BLaER1 (cell line): Measurements from ENCODE around the gene DMXL1.
"Not testable (repeated sequence)": the region's sequence is repeated elsewhere in the genome, so short reads cannot be mapped to it uniquely, and the experiment has no call there.

Source experiments
- H3K27ac ChIP-seq: shearing (Covaris generic); formaldehyde crosslinking; 2 replicates; pipeline ENCODE4 v1.8.1; 2022
- H3K27me3 ChIP-seq: shearing (Covaris generic); formaldehyde crosslinking; 2 replicates; pipeline ENCODE4 v1.8.1; 2022
- H3K36me3 ChIP-seq: shearing (Covaris generic); formaldehyde crosslinking; 2 replicates; pipeline ENCODE4 v1.8.1; 2022
- H3K4me1 ChIP-seq: shearing (Covaris generic); formaldehyde crosslinking; 2 replicates; pipeline ENCODE4 v1.8.1; 2022
- H3K4me2 ChIP-seq: shearing (Covaris generic); formaldehyde crosslinking; 2 replicates; pipeline ENCODE4 v1.8.1; 2022
- H3K4me3 ChIP-seq: shearing (Covaris generic); formaldehyde crosslinking; 2 replicates; pipeline ENCODE4 v1.8.1; 2022
- H3K9ac ChIP-seq: shearing (Covaris generic); formaldehyde crosslinking; 2 replicates; pipeline ENCODE4 v1.8.1; 2022
- H3K9me3 ChIP-seq: shearing (Covaris generic); formaldehyde crosslinking; 2 replicates; pipeline ENCODE4 v1.8.1; 2022
- H4K20me1 ChIP-seq: shearing (Covaris generic); formaldehyde crosslinking; 2 replicates; pipeline ENCODE4 v1.8.1; 2022
- Cebpa-rat ChIP-seq: shearing (Covaris generic); IDR thresholded peaks from 2 replicates; pipeline ENCODE4 v1.8.1; 2022

The DMXL1 gene

GRCh38 chr5:119166026-119166425 lies 95.1 kb downstream of the DMXL1 start:
- Histone ChIP-seq H3K4me2 (no peak overlapping the region), H3K27ac (no peak overlapping the region), H3K36me3 (peaks cover 27% of the 10 kb centered on the region), H3K4me1 (no peaks in the 10 kb centered on the region), H3K9me3 (peaks cover 7% of the 10 kb centered on the region), H3K9ac (no peak overlapping the region), H3K27me3 (no peaks in the 10 kb centered on the region), H3K4me3 (no peak overlapping the region), H4K20me1 (no peaks in the 10 kb centered on the region)
- TF ChIP-seq Cebpa-rat: no peak

- no peak for TF ChIP-seq Cebpa-rat
- no peaks in the 10 kb centered on the region for H4K20me1 ChIP-seq
- H3K9me3 ChIP-seq: peaks cover 7% of the 10 kb centered on the region
- no peaks in the 10 kb centered on the region for H3K4me1 ChIP-seq
- H3K27me3 ChIP-seq: no peaks in the 10 kb centered on the region
- H3K9ac ChIP-seq: no peak overlapping the region
- H3K27ac ChIP-seq: no peak overlapping the region
- H3K36me3 ChIP-seq: peaks cover 21% of the 10 kb centered on the region
- no peak overlapping the region for H3K4me3 ChIP-seq
- H3K4me2 ChIP-seq: no peak overlapping the region
These were observed 97.5 kb downstream of the DMXL1 start for GRCh38 chr5:119168401-119168800.

GRCh38 chr5:119171686-119172085 lies 100.8 kb downstream of the DMXL1 start:
- no peaks in the 10 kb centered on the region; the same call in 1 of the 2 replicates for H3K4me1 ChIP-seq
- no peak overlapping the region for H3K4me2 ChIP-seq
- no peaks in the 10 kb centered on the region for H4K20me1 ChIP-seq
- peaks cover 4% of the 10 kb centered on the region for H3K36me3 ChIP-seq
- H3K27me3 ChIP-seq: no peaks in the 10 kb centered on the region
- no peak overlapping the region for H3K4me3 ChIP-seq
- H3K9me3 ChIP-seq: no peaks in the 10 kb centered on the region
- no peak overlapping the region for H3K27ac ChIP-seq
- TF ChIP-seq Cebpa-rat: no peak
- H3K9ac ChIP-seq: no peak overlapping the region

- Histone ChIP-seq H3K27me3 (no peaks in the 10 kb centered on the region), H3K27ac (no peak overlapping the region), H3K9ac (no peak overlapping the region), H4K20me1 (no peaks in the 10 kb centered on the region), H3K9me3 (no peaks in the 10 kb centered on the region), H3K36me3 (peaks cover 10% of the 10 kb centered on the region), H3K4me3 (no peak overlapping the region), H3K4me1 (no peaks in the 10 kb centered on the region; the same call in 1 of the 2 replicates), H3K4me2 (no peak overlapping the region)
- no peak for TF ChIP-seq Cebpa-rat
These were observed 103.8 kb downstream of the DMXL1 start for GRCh38 chr5:119174578-119175163.

GRCh38 chr5:119176785-119177184 lies 105.9 kb downstream of the DMXL1 start:
- H3K4me2 ChIP-seq: no peak overlapping the region
- no peak overlapping the region for H3K4me3 ChIP-seq
- no peaks in the 10 kb centered on the region for H4K20me1 ChIP-seq
- no peak overlapping the region for H3K9ac ChIP-seq
- H3K36me3 ChIP-seq: peaks cover 10% of the 10 kb centered on the region
- TF ChIP-seq Cebpa-rat: no peak
- no peak overlapping the region for H3K27ac ChIP-seq
- no peaks in the 10 kb centered on the region for H3K9me3 ChIP-seq
- no peaks in the 10 kb centered on the region for H3K27me3 ChIP-seq
- no peaks in the 10 kb centered on the region; the same call in 1 of the 2 replicates for H3K4me1 ChIP-seq

- Histone ChIP-seq H3K9me3 (no peaks in the 10 kb centered on the region), H3K4me1 (no peaks in the 10 kb centered on the region; the same call in 1 of the 2 replicates), H3K4me2 (no peak overlapping the region), H3K9ac (no peak overlapping the region), H3K4me3 (no peak overlapping the region), H3K27ac (no peak overlapping the region), H3K27me3 (no peaks in the 10 kb centered on the region), H4K20me1 (no peaks in the 10 kb centered on the region), H3K36me3 (peaks cover 10% of the 10 kb centered on the region)
- TF ChIP-seq Cebpa-rat: no peak
These were observed 106.3 kb downstream of the DMXL1 start for GRCh38 chr5:119177226-119177625.

- H3K36me3 ChIP-seq: peaks cover 7% of the 10 kb centered on the region
- H3K4me1 ChIP-seq: no peaks in the 10 kb centered on the region; the same call in 1 of the 2 replicates
- H3K27ac ChIP-seq: no peak overlapping the region
- H3K9me3 ChIP-seq: no peaks in the 10 kb centered on the region
- no peak overlapping the region for H3K4me2 ChIP-seq
- no peak overlapping the region for H3K4me3 ChIP-seq
- no peaks in the 10 kb centered on the region for H3K27me3 ChIP-seq
- H3K9ac ChIP-seq: no peak overlapping the region
- no peaks in the 10 kb centered on the region for H4K20me1 ChIP-seq
- no peak for TF ChIP-seq Cebpa-rat
These were observed 107.5 kb downstream of the DMXL1 start for GRCh38 chr5:119178435-119178834.

GRCh38 chr5:119179857-119180641 lies 109.2 kb downstream of the DMXL1 start:
- H3K27ac ChIP-seq: no peak overlapping the region
- no peaks in the 10 kb centered on the region for H3K27me3 ChIP-seq
- no peaks in the 10 kb centered on the region for H4K20me1 ChIP-seq
- TF ChIP-seq Cebpa-rat: no peak
- H3K9me3 ChIP-seq: no peaks in the 10 kb centered on the region
- no peaks in the 10 kb centered on the region for H3K4me1 ChIP-seq
- H3K9ac ChIP-seq: no peak overlapping the region
- H3K4me3 ChIP-seq: no peak overlapping the region
- H3K36me3 ChIP-seq: peaks cover 13% of the 10 kb centered on the region
- H3K4me2 ChIP-seq: no peak overlapping the region

- H3K27me3 ChIP-seq, H3K9ac ChIP-seq, H4K20me1 ChIP-seq, H3K4me2 ChIP-seq, H3K4me3 ChIP-seq, H3K9me3 ChIP-seq, H3K27ac ChIP-seq: not testable (repeated sequence)
- Histone ChIP-seq H3K4me1 (peaks cover 11% of the 10 kb centered on the region), H3K36me3 (peaks cover 19% of the 10 kb centered on the region; the same call in 1 of the 2 replicates)
These were observed 114.6 kb downstream of the DMXL1 start for GRCh38 chr5:119185512-119185911.

- no peaks in the 10 kb centered on the region for H4K20me1 ChIP-seq
- no peak overlapping the region for H3K4me3 ChIP-seq
- H3K36me3 ChIP-seq: peaks cover 19% of the 10 kb centered on the region; the same call in 1 of the 2 replicates
- no peaks in the 10 kb centered on the region for H3K27me3 ChIP-seq
- no peaks in the 10 kb centered on the region for H3K9me3 ChIP-seq
- no peak overlapping the region for H3K9ac ChIP-seq
- H3K4me1 ChIP-seq: peaks cover 11% of the 10 kb centered on the region
- no peak overlapping the region for H3K27ac ChIP-seq
- no peak for TF ChIP-seq Cebpa-rat
- H3K4me2 ChIP-seq: peak overlapping the region; percentile 45
These were observed 117.1 kb downstream of the DMXL1 start for GRCh38 chr5:119187776-119188529.
